B cell (primary cell): ENCODE data around the gene ABCA13. TPM values are rescaled to one million over a fixed set of nuclear protein-coding genes. Genes with fewer than 3 reads are reported as not detected.

Experiments used
- ATAC-seq: fragments of 200-7000 bp; cut with Tn5 transposase; one replicate; pipeline ENCODE4 v1.10.0; 2021; ENCODE audit warnings: low read depth, mild to moderate bottlenecking, moderate number of reproducible peaks, moderate library complexity
- CTCF ChIA-PET: fragments of 350-600 bp; sonication (Branson Sonifier 250); formaldehyde crosslinking; loops from one replicate; lab custom pipeline; 2021; ENCODE audit warnings: antibody characterized with exemption, inconsistent platforms; lab: Charles Lee
- POLR2A ChIA-PET: fragments of 350-600 bp; sonication (Branson Sonifier 250); formaldehyde crosslinking; loops from one replicate; lab custom pipeline; 2021; ENCODE audit warnings: antibody characterized with exemption; lab: Charles Lee
- DNase-seq: peaks from one replicate; pipeline ENCODE4 v3.0.0; 2013
- H2AFZ ChIP-seq: 2 replicates; pipeline ENCODE4 v1.6.1; 2012; ENCODE audit warnings: mild to moderate bottlenecking, low read depth, low read length; ENCODE audit not compliant: insufficient read depth, poor library complexity, severe bottlenecking
- H3K27ac ChIP-seq, 2 donors: 1 replicate in 1 of 2; 2 replicates in 1 of 2; pipeline ENCODE4 v1.5.1; 2012 to 2013; ENCODE audit warnings: low read length in 2 of 2, mild to moderate bottlenecking in 2 of 2, moderate library complexity in 1 of 2
- H3K27me3 ChIP-seq, 4 experiments: fragments of 200-600 bp in 1 of 4; sonication (generic) in 1 of 4; replicated peaks in 1 of 4; 1 replicate in 2 of 4; 2 replicates in 2 of 4; pipeline versions ENCODE4 v1.6.1 to v1.7.0; 2013 to 2016; ENCODE audit warnings: low read length in 3 of 4, mild to moderate bottlenecking in 2 of 4, mixed read lengths in 1 of 4, moderate library complexity in 1 of 4; ENCODE audit not compliant: insufficient read depth in 4 of 4, control insufficient read depth in 3 of 4; ENCODE audit errors: control extremely low read depth in 1 of 4
- H3K36me3 ChIP-seq, 2 experiments: replicated peaks in 1 of 2; 1 replicate in 1 of 2; 2 replicates in 1 of 2; pipeline versions ENCODE4 v1.6.1 to v1.7.1; 2013; ENCODE audit warnings: low read length in 1 of 2; ENCODE audit not compliant: insufficient read depth in 2 of 2, control insufficient read depth in 1 of 2; ENCODE audit errors: control extremely low read depth in 1 of 2, extremely low read depth in 1 of 2
- H3K4me1 ChIP-seq, 2 donors: fragments of 200-600 bp in 1 of 2; sonication (generic) in 1 of 2; 1 replicate in 1 of 2; 2 replicates in 1 of 2; pipeline versions ENCODE4 v1.5.1 to v1.6.1; 2013 to 2017; ENCODE audit warnings: low read length in 2 of 2; ENCODE audit not compliant: control insufficient read depth in 2 of 2, insufficient read depth in 2 of 2
- H3K4me2 ChIP-seq: replicated peaks from 2 replicates; pipeline ENCODE3; 2012; ENCODE audit warnings: mild to moderate bottlenecking, low read depth, low read length; ENCODE audit not compliant: poor library complexity, severe bottlenecking
- H3K4me3 ChIP-seq, 5 experiments: fragments of 200-600 bp in 1 of 5; sonication (generic) in 1 of 5; 1 replicate in 3 of 5; 2 replicates in 2 of 5; pipeline versions ENCODE4 v1.5.1 to v1.7.0; 2011 to 2016; ENCODE audit warnings: low read length in 4 of 5, mild to moderate bottlenecking in 4 of 5, low read depth in 2 of 5, control low read depth in 1 of 5, moderate library complexity in 1 of 5; ENCODE audit not compliant: insufficient read depth in 1 of 5; ENCODE audit errors: control extremely low read depth in 1 of 5, extremely low read depth in 1 of 5
- H3K79me2 ChIP-seq: fragments of 200-600 bp; sonication (generic); one replicate; pipeline ENCODE4 v1.6.0; 2016; ENCODE audit warnings: low read length; ENCODE audit not compliant: control insufficient read depth, insufficient read depth
- H3K9ac ChIP-seq: fragments of 200-600 bp; sonication (generic); 2 replicates; pipeline ENCODE4 v1.6.1; 2017; ENCODE audit warnings: mild to moderate bottlenecking, low read length, moderate library complexity
- H3K9me3 ChIP-seq, 3 donors: one replicate each; pipeline versions ENCODE4 v1.6.1 to v1.7.1; 2013; ENCODE audit warnings: low read length in 2 of 3; ENCODE audit not compliant: control insufficient read depth in 2 of 3, insufficient read depth in 1 of 3; ENCODE audit errors: control extremely low read depth in 1 of 3
- H4K20me1 ChIP-seq: 2 replicates; pipeline ENCODE4 v1.6.0; 2012; ENCODE audit warnings: mild to moderate bottlenecking, low read length; ENCODE audit not compliant: insufficient read depth, control insufficient read depth, poor library complexity, severe bottlenecking
- H3K27ac Mint-ChIP-seq: one replicate; pipeline ENCODE4 v1.8.0; 2021; ENCODE audit warnings: mixed read lengths
- H3K27me3 Mint-ChIP-seq: one replicate; pipeline ENCODE4 v1.8.0; 2021; ENCODE audit warnings: mixed read lengths
- H3K4me1 Mint-ChIP-seq: one replicate; pipeline ENCODE4 v1.8.0; 2021; ENCODE audit warnings: mixed read lengths
- H3K4me3 Mint-ChIP-seq: one replicate; pipeline ENCODE4 v1.8.0; 2021; ENCODE audit warnings: mixed read lengths
- H3K9me3 Mint-ChIP-seq: one replicate; pipeline ENCODE4 v1.8.0; 2022; ENCODE audit warnings: mixed read lengths; ENCODE audit not compliant: insufficient read depth
- CTCF ChIP-seq: fragments of 200-600 bp; IDR thresholded peaks from one replicate; pipeline ENCODE4 v1.8.0; 2022; ENCODE audit warnings: antibody characterized with exemption, mild to moderate bottlenecking
- EZH2 ChIP-seq: IDR thresholded peaks from 2 replicates; pipeline ENCODE4 v1.6.1; 2012; ENCODE audit warnings: borderline replicate concordance, low read depth, mild to moderate bottlenecking, moderate library complexity, low read length; ENCODE audit not compliant: insufficient read depth, poor library complexity, severe bottlenecking
- WGBS: methylation state at CpG from one replicate; pipeline ENCODE4 v1.1.5; 2013; ENCODE audit warnings: missing lambda C conversion rate; ENCODE audit not compliant: insufficient coverage; 5-methylcytosine and 5-hydroxymethylcytosine counted together
- intact Hi-C: fragments of 100-400 bp; cut with micrococcal nuclease; formaldehyde crosslinking; loops from one replicate; pipeline ENCODE4 v1.10.0; 2022
- polyA plus RNA-seq: library from polyadenylated mRNA; depleted of rRNA; stranded (reverse); fragments of >200 nt; gene quantifications from 2 replicates; pipeline ENCODE4 v1.2.3, GENCODE V29; 2012
- total RNA-seq, 2 donors: library from RNA; stranded (reverse); fragments of 120-200 nt in 1 of 2; gene quantifications; 1 replicate in 1 of 2; 2 replicates in 1 of 2; pipeline versions ENCODE4 v1.2.3 to v1.2.4, GENCODE V29; 2013 to 2022

The ABCA13 gene
- total and polyA plus RNA-seq, 2 donors (not counting 1 experiment from before 2014, with no cell fraction given): not detected

GRCh38 chr7:48384180-48384752 is 213.0 kb downstream of the ABCA13 start:
- Histone ChIP-seq H3K4me1 (no peaks in the 10 kb centered on the region), H3K79me2 (no peaks in the 10 kb centered on the region), H3K27ac (no peak overlapping the region), H3K36me3 (no peaks in the 10 kb centered on the region), H3K9me3 (peaks cover 0 to 3% (median 0%) of the 10 kb centered on the region in 3 donors), H3K4me2 (no peak overlapping the region), H4K20me1 (no peaks in the 10 kb centered on the region), H3K9ac (no peak overlapping the region), H3K27me3 (no peaks in the 10 kb centered on the region), H2AFZ (no peak overlapping the region), H3K4me3 (no peak overlapping the region)
- no peaks in the 10 kb centered on the region for H3K9me3 Mint-ChIP-seq
- no peaks in the 10 kb centered on the region for H3K4me1 Mint-ChIP-seq
- ChIA-PET POLR2A (no interaction called here), CTCF (no interaction called here)
- no peak for ATAC-seq
- TF ChIP-seq EZH2 (no peak), CTCF (no peak)
- no peak overlapping the region for H3K27ac Mint-ChIP-seq
- 93% methylated on average over 6 of the region's 6 CpGs for WGBS
- H3K27me3 Mint-ChIP-seq: no peaks in the 10 kb centered on the region
- DNase-seq: no peak
- no peak overlapping the region for H3K4me3 Mint-ChIP-seq
- intact Hi-C loops: no loop called here

- H3K4me2 ChIP-seq: no peak overlapping the region
- DNase-seq (no peak), ATAC-seq (no peak)
- no peaks in the 10 kb centered on the region for H3K27me3 ChIP-seq
- no peaks in the 10 kb centered on the region for H3K9me3 ChIP-seq
- intact Hi-C loops: no loop called here
- no peak overlapping the region for H3K9ac ChIP-seq
- 100% methylated on average over 2 of the region's 2 CpGs for WGBS
- no peak overlapping the region for H2AFZ ChIP-seq
- ChIA-PET CTCF (no interaction called here), POLR2A (no interaction called here)
- no peaks in the 10 kb centered on the region for H3K36me3 ChIP-seq
- H3K4me1 ChIP-seq: no peaks in the 10 kb centered on the region
- Mint-ChIP-seq H3K27ac (no peak overlapping the region), H3K4me3 (no peak overlapping the region), H3K4me1 (no peaks in the 10 kb centered on the region), H3K27me3 (no peaks in the 10 kb centered on the region), H3K9me3 (no peaks in the 10 kb centered on the region)
- TF ChIP-seq CTCF (no peak), EZH2 (no peak)
- no peaks in the 10 kb centered on the region for H4K20me1 ChIP-seq
- no peaks in the 10 kb centered on the region for H3K79me2 ChIP-seq
- no peak overlapping the region for H3K27ac ChIP-seq
- no peak overlapping the region for H3K4me3 ChIP-seq
These were observed 216.7 kb downstream of the ABCA13 start for GRCh38 chr7:48387932-48388331.
